Testis (tissue), 3 donors: ENCODE results near the gene TXNRD1. TPM values are rescaled to one million over a fixed set of nuclear protein-coding genes. Genes with fewer than 3 reads are reported as not detected.
A peak's percentile ranks its signal among the peaks of the same experiment; 100 is the strongest.

Experiments used
- DNase-seq: peaks from one replicate; pipeline ENCODE4 v3.0.0-alpha.2; 2019
- H3K27ac ChIP-seq, 2 donors: fragments of 200-600 bp; sonication (generic); one replicate each; pipeline ENCODE4 v1.5.1; 2019
- H3K27me3 ChIP-seq: fragments of 200-600 bp; sonication (generic); one replicate; pipeline ENCODE4 v1.5.1; 2019
- H3K36me3 ChIP-seq: fragments of 200-600 bp; sonication (generic); one replicate; pipeline ENCODE4 v1.5.1; 2017; ENCODE audit warnings: low read depth; ENCODE audit errors: missing control alignments
- H3K4me1 ChIP-seq: fragments of 200-600 bp; sonication (generic); one replicate; pipeline ENCODE4 v1.5.1; 2019
- H3K4me3 ChIP-seq, 2 donors: fragments of 200-600 bp; sonication (generic); one replicate each; pipeline ENCODE4 v1.5.1; 2017 to 2019
- H3K9me3 ChIP-seq: fragments of 200-600 bp; sonication (generic); one replicate; pipeline ENCODE4 v1.5.1; 2017
- CTCF ChIP-seq, 3 experiments: fragments of 450-650 bp in 2 of 3; fragments of 200-600 bp in 1 of 3; sonication (generic) in 1 of 3; IDR thresholded peaks; one replicate each; pipeline ENCODE4 v1.5.1; 2016 to 2019; ENCODE audit warnings: antibody characterized with exemption in 3 of 3, mild to moderate bottlenecking in 2 of 3, moderate library complexity in 1 of 3
- POLR2A ChIP-seq: fragments of 450-650 bp; IDR thresholded peaks from one replicate; pipeline ENCODE4 v1.6.1; 2017; ENCODE audit warnings: antibody characterized with exemption, mild to moderate bottlenecking, moderate library complexity
- WGBS, 2 donors: methylation state at CpG; one replicate each; pipeline ENCODE4 v1.1.5; 2018; 5-methylcytosine and 5-hydroxymethylcytosine counted together
- intact Hi-C: fragments of 100-400 bp; cut with DNase I; formaldehyde crosslinking; loops from one replicate; pipeline ENCODE4 v1.15.1; 2023; ENCODE audit warnings: low total_unique reads
- polyA plus RNA-seq: library from polyadenylated mRNA; stranded (reverse); fragments of 350-450 nt; fragmentation: Illumina TruSeq; extraction: RNeasy Lipid Tissue Mini Kit (QIAGEN cat#74804); gene quantifications from one replicate; pipeline ENCODE4 v1.2.3, GENCODE V29; 2014; ENCODE audit warnings: low read depth, low replicate concordance; ENCODE audit not compliant: insufficient read depth
- total RNA-seq, 2 donors: library from RNA; depleted of rRNA; stranded (reverse); fragments of >200 nt; gene quantifications; one replicate each; pipeline ENCODE4 v1.2.3, GENCODE V29; 2016

The TXNRD1 gene
- total and polyA plus RNA-seq, 3 donors from 2014 or later = 67.8 to 110 (median 96.2) TPM

DNA sequence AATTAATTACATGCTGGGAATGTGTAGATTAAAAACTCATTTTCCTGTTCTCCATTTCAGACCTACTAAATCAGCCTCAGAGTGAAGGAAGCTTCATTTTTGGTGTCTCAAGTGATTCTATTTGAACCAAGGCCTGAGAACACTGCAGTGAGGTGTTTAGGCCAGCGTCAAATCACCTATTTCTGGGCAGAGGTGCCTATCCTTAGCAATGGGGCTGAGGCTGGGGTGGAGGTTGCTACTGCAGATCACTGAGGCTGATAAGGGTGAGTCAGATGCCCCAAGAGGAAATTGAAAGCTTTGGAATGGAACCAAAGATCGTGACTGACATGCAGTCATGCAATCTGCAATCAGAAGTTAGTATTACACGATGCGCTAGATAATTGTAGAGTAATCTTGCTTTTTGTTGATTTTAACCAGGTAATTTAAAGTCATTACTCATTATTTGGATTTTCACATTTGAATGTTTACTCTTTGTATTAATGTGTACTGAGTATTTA is 4.4 kb downstream of the TXNRD1 start:
- no peak for TF ChIP-seq POLR2A
- no peak for TF ChIP-seq CTCF (IDR thresholded peaks at IDR 0.05)
- Histone ChIP-seq H3K4me3 (no peak overlapping the region), H3K4me1 (peaks cover 31% of the 10 kb centered on the region), H3K27ac (peak overlapping the region; percentile 83 to 97), H3K9me3 (no peaks in the 10 kb centered on the region), H3K36me3 (no peaks in the 10 kb centered on the region), H3K27me3 (no peaks in the 10 kb centered on the region)
- no peak for DNase-seq
- intact Hi-C loops = no loop called here
- 55 to 68% methylated on average over 4 of the region's 4 CpGs for WGBS, 2 donors

DNA sequence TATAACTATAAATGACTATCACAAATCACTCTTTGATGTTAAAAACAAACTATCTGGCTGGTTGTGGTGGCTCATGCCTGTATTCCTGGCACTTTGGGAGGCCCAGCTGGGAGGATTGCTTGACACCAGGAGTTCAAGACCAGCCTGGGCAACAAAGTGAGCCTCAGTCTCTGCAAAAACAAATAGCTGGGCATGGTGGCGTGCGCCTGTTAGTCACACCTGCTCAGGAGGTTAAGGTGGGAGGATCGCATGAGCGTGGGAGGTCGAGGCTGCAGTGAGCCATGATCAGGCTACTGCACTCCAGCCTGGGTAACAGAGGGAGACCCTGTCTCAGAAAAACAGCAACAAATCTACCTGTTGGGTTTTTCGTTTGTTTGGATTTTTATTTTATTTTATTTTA is 5.4 kb downstream of the TXNRD1 start:
- TF ChIP-seq CTCF (IDR thresholded peaks at IDR 0.05) = no peak
- TF ChIP-seq POLR2A = no peak
- Histone ChIP-seq H3K36me3 (no peaks in the 10 kb centered on the region), H3K27me3 (no peaks in the 10 kb centered on the region), H3K9me3 (no peaks in the 10 kb centered on the region), H3K4me1 (peaks cover 31% of the 10 kb centered on the region), H3K27ac (peak overlapping the region; percentile 83 to 97), H3K4me3 (no peak overlapping the region)
- intact Hi-C loops = no loop called here
- WGBS, 2 donors = 91 to 96% methylated on average over 6 of the region's 6 CpGs
- no peak for DNase-seq

- H3K4me3 ChIP-seq = no peak overlapping the region
- intact Hi-C loops = no loop called here
- H3K9me3 ChIP-seq = no peaks in the 10 kb centered on the region
- no peaks in the 10 kb centered on the region for H3K27me3 ChIP-seq
- 81 to 92% methylated on average over 1 of the region's 1 CpG for WGBS, 2 donors
- no peaks in the 10 kb centered on the region for H3K36me3 ChIP-seq
- no peak overlapping the region for H3K27ac ChIP-seq
- peaks cover 24% of the 10 kb centered on the region for H3K4me1 ChIP-seq
- TF ChIP-seq POLR2A = no peak
- no peak for TF ChIP-seq CTCF (IDR thresholded peaks at IDR 0.05)
- no peak for DNase-seq
Observed at GRCh38 chr12:104222976-104223375, 7.4 kb downstream of the TXNRD1 start.

DNA sequence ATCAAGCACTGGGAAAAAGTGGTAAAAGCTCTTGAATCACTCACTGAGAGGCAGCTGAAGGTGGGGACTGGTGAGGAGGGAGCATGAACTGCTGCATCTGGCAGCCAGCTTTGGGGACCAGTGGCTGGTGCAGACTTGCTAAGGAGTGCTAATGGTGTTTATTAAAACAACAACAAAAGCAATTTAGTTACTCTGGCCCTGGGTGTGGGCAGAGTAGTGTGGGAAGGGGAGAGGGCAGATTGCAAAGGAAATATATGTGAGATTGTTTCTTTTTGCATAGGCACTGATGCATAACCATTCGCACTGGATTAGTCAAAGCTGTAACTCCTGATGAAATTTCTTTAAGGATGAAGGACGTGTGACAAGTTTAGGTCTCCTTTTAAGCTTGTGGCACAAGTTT is 8.1 kb downstream of the TXNRD1 start:
- no peak for DNase-seq
- Histone ChIP-seq H3K4me3 (no peak overlapping the region), H3K27me3 (no peaks in the 10 kb centered on the region), H3K4me1 (peaks cover 20% of the 10 kb centered on the region), H3K9me3 (no peaks in the 10 kb centered on the region), H3K36me3 (no peaks in the 10 kb centered on the region), H3K27ac (no peak overlapping the region)
- WGBS, 2 donors = 59 to 74% methylated on average over 2 of the region's 2 CpGs
- intact Hi-C loops = no loop called here
- no peak for TF ChIP-seq POLR2A
- TF ChIP-seq CTCF (IDR thresholded peaks at IDR 0.05) = no peak

- Histone ChIP-seq H3K36me3 (no peaks in the 10 kb centered on the region), H3K4me1 (no peaks in the 10 kb centered on the region), H3K9me3 (no peaks in the 10 kb centered on the region), H3K27me3 (no peaks in the 10 kb centered on the region), H3K4me3 (no peak overlapping the region), H3K27ac (no peak overlapping the region)
- intact Hi-C loops = no loop called here
- 95% methylated on average over 3 of the region's 3 CpGs for WGBS, 2 donors
- DNase-seq = no peak
- TF ChIP-seq CTCF (IDR thresholded peaks at IDR 0.05) (no peak), POLR2A (no peak)
Observed at GRCh38 chr12:104226672-104227071, 11.1 kb downstream of the TXNRD1 start.
